Activated CD8-positive, alpha-beta memory T cell treated with anti-CD3 and anti-CD28 coated beads, Interleukin-2, amount 50 U/mL, for 1 hour (primary cell): ENCODE measurements around the gene MAP3K4.

ENCODE experiments used
- DNase-seq: peaks from one replicate; pipeline ENCODE4 v3.0.0-alpha.2; 2020; ENCODE audit errors: extremely low read depth

Gene MAP3K4, protein sequence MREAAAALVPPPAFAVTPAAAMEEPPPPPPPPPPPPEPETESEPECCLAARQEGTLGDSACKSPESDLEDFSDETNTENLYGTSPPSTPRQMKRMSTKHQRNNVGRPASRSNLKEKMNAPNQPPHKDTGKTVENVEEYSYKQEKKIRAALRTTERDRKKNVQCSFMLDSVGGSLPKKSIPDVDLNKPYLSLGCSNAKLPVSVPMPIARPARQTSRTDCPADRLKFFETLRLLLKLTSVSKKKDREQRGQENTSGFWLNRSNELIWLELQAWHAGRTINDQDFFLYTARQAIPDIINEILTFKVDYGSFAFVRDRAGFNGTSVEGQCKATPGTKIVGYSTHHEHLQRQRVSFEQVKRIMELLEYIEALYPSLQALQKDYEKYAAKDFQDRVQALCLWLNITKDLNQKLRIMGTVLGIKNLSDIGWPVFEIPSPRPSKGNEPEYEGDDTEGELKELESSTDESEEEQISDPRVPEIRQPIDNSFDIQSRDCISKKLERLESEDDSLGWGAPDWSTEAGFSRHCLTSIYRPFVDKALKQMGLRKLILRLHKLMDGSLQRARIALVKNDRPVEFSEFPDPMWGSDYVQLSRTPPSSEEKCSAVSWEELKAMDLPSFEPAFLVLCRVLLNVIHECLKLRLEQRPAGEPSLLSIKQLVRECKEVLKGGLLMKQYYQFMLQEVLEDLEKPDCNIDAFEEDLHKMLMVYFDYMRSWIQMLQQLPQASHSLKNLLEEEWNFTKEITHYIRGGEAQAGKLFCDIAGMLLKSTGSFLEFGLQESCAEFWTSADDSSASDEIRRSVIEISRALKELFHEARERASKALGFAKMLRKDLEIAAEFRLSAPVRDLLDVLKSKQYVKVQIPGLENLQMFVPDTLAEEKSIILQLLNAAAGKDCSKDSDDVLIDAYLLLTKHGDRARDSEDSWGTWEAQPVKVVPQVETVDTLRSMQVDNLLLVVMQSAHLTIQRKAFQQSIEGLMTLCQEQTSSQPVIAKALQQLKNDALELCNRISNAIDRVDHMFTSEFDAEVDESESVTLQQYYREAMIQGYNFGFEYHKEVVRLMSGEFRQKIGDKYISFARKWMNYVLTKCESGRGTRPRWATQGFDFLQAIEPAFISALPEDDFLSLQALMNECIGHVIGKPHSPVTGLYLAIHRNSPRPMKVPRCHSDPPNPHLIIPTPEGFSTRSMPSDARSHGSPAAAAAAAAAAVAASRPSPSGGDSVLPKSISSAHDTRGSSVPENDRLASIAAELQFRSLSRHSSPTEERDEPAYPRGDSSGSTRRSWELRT (N-terminal part only)

DNA sequence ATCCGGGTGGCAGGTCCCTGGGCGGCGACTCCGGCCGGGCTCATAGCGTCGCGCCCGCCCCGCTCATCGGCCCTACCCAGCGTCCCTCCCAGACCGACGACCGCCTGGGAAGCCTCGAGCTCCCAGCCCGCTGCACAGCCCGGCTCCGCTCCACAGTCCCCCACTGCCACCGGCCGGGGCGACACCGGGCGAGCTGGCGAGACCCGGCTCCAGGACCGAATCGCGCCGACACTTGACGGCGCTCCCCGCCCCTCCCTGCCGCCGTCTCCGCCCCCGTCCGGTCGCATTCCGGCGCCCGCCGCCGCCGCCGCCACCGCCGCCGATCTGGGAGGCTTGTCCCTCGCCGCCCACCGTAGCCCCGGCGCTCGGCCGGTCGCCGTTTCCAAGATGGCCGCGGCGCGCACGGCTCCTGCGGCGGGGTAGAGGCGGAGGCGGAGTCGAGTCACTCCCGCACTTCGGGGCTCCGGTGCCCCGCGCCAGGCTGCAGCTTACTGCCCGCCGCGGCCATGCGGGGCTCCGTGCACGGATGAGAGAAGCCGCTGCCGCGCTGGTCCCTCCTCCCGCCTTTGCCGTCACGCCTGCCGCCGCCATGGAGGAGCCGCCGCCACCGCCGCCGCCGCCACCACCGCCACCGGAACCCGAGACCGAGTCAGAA, at the start of gene MAP3K4:
Gene MAP3K4, plus strand, starts transcription at position 364 of the 655 bp plus-strand sequence. Its CDS starts 163 bp downstream, at position 527.
- DNase-seq = peak; percentile 20

DNA sequence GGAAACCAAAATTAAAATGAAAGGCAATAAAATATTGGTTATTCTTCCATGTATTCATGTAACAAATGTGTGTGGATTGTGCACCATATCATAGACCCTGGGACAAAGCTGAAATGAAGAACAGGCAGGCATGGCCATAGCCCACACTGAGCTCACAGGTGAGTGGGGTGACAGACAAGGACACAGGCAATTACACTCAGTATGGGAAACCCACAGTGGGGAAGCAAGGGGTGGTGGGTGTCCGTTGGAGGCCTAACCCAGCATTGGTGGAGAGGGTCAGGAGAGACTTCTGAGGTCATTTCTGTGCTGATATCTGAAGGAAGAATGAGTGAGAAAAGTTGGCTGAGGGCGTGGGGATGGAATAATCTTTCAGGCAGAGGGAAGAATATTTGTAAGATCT, 47.6 kb upstream of the MAP3K4 start:
- DNase-seq = no peak

DNA sequence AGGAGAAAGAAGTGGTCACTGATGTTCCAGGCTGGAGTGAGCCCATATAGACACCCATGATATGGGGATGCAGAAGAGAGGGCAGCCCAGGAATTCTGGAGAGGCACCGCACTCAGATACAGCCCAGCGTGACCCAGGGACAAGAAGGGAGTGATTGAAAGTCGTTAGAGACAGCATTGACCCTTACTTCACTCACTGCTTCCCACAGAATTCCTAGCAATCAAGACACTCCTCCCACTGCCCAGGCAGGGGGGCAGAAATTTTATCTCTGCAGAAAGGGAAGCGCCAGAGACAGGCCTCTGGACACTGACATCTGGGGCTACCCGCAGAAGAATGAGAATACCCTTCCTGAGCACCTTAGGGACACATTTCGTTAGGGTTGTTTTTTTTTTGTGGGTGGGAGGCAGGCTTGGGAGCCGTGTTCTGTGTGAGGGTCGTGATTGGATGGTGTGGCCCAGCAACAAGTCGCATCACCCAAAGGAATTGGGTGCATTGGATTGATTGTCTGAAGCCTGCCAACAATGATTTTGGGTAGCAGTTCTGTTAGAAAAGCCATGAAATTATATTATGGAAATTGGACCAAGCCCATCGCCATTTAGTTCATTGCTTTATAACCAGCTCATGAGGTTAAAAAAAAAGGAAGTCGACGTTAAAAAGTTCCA, 45.9 kb upstream of the MAP3K4 start:
- DNase-seq = no peak

DNA sequence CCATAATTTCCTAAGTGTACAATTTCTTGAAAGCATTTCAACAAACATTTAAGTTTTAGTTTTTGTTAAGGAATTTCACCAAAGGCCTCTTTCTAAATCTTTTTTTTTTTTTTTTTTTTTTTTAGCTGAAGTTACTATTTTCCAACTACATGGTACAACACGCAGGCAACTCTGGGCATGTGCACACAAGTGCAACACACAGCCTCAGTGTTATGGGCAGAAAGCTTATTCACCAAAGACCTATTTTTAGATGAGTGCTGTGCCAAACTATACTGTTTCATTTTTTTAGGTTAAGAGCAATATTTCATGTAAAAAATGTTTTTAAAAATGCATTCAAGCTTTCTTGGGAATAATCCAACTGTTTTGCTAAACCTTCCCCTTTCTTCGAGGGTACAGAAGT, 42.0 kb upstream of the MAP3K4 start:
- DNase-seq = no peak

DNA sequence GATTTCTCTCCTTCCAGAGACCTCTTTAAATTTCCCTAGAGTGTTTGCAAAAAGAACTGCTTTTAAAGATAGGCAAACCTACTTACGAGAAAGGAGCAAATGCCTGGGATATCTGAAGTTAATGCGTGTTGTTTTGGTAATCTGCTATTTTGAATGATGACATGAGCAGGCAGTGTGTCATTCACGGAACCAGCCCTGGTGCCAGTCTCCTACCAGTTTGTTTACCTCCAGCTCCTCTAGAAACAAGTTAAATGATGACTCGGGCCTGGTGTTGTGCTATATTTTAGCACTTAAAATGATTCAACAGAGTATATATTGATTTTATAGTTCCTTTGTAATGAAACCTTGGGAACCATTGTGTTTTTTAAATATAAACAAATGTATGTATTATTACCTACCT, 41.1 kb upstream of the MAP3K4 start:
- DNase-seq = no peak

DNA sequence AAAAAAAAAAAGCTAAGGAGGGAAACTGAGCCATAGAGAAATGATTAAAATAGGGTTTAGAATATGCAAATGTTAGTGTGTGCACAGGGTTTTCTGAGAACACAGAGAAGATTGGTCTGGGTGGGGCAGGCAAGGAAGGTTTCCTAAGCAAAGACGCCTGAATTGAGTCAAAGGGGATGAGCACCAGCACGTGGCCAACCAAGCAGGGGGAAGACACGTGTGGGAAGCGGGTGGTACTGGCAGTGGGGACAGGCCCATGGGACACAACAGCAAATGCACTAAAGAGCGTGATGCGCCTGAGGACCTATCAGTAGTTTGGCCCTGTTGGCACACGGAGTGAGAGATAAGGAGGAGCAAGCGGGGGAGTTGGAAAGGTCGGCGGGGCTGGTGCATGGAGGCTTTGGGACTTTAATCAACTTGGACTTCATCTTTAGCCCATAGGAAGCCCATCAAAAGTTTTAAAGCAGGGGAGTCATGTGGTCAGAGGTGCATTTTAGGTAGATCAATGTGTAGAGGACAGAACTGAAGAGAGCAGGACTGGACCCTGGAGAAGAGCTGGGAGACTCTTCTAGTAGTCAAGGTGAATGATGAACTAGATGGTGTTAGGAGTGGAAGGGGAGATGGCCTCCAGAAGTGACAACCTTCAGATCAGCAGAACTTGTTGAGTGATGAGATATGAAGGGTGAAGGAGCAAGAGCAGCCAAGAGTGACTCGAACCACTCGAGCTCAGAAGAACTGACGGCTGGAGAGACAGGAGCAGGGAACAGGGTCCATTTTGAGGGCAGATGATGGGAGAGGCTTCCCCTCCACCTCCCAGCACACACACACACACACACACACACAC, 40.2 kb upstream of the MAP3K4 start:
- DNase-seq = no peak

DNA sequence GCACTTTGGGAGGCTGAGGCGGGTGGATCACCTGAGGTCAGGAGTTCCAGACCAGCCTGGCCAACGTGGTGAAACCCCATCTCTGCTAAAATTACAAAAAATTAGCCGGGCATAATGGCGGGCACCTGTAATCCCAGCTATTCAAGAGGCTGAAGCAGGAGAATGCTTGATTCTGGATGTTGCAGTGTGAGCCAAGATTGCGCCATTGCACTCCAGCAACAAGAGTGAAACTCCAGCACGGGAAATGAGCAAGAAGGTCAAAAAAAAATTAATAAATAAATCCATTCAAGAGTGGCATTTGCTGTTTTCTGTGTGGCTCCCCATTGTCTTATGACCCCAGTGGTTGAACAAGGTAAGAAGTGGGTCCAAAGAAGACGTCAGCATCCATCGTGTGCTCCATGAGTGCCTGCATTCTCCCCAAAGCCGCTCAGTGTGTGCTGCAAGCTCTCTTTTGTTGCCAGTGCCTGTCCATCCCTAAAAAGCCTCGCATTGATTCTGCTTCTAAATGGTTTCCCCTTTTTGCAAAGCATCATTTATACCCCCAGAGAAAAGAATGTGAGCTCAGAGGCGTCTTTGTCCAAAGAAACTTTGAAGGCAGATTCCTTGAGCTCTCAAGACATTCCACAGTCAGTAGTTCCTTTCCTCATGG, 38.8 kb upstream of the MAP3K4 start:
- no peak for DNase-seq

DNA sequence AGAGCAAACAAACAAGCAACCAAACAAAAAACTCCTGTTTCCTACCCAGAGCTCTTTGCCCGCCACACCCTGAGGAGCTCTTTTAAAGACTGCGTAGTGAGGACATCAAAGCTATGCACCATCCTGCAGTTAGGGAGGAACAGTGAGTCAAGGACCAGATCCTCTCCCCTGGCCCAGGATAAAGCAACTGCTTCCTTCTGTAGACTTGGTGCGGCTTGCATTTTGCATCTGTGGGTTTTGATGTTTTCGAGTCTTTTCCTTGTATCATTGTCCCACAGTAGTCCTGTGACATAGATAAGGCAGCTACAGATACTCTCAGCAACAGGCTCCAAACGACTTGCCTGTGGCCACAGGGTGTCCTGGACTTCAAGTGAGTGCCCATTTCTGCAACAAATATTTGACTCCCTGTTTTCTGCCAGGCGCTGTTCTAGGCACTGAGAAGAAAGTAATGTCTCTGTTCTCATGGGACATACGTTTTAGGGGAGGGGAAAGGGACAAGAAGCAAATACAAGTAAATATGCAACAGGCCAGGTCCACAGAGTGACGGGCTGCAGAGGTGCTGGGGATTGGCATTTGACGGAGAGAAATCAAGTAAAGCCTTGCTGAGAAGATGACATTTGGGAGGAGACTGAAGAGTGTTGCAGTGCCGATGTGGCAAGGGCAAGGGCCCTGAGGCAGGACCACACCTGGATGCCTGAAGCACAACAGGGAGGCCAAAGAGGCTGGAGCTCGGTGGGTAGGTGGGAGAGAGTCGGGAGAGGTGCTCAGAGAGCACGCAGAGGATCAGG, 35.9 kb upstream of the MAP3K4 start:
- DNase-seq = no peak

DNA sequence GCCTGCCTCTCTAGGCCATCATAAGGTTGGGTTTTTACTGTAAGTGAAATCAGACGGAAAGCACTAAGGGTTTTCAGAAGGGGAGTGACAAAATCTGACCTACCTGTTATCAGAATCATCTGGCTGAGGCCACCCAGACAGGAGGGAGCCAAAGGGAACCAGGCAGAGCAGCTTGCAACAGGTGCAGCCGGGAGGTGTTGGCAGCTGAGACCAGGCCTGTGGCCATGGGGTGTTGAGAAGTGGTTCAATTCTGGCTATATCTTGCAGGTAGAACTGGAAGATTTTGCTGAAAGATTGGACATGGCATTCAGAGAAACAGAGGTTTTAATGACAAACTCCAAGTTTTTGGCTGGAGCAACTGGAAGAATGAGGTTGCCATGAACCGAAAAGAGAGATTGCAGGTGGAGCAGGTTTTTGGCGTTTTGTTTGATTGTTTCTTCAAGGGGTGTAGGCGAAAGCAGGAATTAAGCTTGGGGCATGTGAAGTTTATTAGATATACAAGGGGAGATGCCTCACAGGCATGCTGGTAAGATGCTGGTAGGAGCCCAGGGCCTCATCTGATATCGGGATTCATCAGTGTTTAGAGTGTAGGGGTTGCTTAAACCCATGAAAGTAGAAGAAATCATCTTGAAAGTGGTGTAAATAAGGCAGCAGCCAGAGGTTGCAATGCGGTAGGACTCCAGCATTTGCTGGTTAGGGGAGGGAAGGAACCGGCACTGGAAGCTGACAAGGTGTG, 35.1 kb upstream of the MAP3K4 start:
- DNase-seq = no peak

DNA sequence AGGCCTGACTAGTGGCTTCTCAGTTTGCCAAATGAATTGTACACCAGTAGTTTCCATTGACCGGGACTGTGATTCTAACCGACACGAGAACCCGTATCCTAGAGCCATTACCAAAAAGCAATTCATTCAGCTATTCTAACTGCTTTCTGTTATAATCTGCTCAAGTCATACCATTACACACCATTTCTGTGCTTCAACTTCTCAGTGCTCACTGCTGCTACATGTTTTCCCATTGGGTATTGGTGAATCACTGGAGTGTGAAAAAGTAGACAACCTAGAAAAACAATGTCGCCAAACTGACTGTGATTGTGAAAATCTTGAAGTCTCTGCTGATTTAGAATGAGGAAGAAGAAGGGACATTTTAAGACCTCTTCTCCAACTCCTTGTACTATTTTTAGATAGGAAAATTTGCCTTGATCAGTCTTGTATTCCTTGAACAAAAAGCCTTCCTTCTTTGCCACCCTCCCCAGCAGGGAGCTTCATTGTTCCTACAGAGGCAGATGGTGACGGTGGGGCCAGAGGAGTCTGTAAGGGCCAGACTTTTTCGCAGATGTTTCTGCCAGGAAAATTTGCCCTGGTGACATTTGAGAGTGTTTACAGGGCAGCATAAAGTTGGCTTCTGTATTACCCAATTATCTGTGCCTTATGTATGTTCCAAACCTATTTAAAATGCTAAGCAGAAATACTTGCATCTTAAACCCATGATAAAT, 31.7 kb upstream of the MAP3K4 start:
- DNase-seq = no peak

DNA sequence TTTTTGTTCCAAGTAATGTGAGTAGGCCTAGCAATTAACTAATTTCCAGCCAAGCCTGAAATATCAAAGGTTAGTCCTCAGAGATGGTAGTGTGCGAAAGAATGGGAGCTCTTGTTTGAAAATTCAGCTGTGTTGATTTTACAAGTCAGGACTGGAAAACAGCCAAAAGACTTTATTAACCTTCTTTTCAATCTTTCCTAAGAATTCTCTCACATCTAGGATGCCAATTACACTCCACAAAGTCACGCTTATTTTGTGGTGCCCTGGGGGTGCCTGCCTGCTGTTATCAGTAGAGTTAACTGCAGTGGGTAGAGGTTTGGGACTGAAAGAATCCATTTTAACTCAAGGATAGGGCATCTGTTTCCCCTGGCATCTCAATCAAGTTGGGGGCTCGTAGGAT, 30.7 kb upstream of the MAP3K4 start:
- DNase-seq = no peak

DNA sequence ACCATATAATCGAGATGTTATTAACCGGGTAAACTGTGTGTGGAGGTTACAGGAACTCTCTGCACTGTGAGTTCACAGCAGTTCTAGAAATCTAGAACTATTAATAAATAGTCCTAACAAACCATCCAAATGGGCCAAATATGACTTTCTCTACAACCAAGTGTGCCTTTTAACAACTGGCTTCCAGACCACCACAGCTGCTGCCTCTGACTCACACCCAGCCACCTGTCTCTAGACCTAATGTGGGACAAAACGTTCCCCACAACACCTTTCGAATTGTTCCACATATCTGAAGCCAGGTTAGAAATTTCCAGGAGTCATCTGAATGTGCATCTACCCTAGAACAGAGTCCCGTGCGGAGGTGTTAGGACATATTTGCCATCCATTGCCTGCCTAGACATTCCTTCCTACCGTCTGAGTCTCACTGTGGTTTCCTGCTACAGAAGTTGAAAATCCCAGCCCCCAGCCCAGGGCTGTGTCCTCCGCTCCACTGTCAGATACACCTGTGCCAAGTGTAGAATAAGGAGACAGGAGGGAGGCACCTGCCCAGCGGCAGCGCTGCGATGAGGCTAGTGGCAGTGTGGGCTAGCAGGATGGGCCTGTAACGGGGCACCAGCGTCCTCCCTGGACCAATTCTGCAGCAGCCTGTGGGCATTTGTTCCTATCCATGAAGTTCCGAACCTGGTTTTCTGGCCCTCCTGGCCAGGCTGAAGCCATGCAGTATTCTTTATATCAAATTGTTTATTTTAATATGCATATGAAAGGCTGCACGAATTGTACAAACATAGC, 28.5 kb upstream of the MAP3K4 start:
- DNase-seq = no peak

DNA sequence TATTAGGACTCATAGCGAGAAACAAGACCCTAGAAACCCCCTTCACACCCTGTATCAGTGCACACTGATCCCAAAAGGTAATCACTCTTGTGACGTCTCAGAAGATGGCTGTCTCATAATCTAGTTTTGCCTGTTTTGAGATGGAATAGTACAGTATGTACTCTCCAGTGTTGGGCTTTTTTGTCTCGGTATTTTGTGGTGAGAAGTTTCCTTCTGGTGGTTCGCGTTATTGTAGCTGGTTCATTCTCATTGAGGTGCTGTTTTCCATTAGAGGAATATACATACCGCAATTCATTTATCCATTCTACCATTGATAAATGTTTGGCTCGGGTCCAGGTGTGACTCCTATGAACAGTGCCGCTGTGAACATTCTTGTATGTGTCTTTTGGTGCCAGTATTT, 27.9 kb upstream of the MAP3K4 start:
- no peak for DNase-seq

DNA sequence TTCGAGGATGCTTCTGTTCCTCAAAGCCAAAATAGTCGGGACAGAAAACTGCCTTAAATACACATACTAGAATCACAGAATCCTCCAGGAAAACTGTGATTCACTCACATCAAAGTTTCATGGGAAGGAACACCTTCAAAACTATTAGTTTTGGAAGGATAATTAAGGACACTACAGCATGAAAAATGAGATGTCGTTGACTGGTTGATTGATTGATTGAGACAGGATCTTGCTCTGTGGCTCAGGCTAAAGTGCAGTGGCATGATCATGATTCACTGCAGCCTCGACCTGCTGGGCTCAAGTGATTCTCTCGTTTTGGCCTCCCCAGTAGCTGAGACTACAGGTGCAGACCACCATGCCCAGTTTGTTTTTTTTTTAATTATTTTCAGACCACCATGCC, 25.7 kb upstream of the MAP3K4 start:
- DNase-seq = no peak

DNA sequence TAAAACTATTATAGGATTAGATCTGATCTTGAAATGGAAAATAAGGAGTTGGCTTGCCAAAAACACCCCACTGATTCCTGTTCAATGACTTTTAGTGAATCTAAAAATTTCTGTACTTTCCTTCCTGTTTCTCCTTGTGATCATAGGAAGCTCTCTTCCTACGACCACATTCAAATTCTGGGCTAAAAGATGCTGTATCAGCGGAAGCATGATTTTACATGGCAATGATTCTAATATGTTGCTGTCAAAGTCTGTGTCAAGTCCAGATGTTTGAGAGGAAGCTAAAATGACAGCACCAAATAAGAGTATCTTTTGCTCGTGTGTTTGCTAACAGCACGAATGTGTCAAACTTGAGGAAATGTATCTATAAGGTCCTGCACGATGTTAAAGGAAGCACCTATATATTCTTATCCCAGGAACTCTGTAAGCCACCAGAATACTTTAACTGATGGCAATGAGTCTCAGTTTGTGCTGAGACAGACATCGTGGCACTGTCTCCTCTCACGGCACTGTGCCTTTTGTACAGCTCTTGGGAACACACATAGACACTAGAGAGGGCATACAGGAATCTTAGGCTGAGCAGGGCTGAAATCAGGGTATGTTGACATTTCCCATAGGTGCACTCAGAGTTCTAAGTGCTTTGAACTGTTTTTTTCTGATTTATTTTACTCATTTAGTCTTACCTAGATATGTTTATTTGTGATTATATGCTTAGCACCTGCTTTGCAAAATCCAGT, 24.9 kb upstream of the MAP3K4 start:
- DNase-seq = no peak

DNA sequence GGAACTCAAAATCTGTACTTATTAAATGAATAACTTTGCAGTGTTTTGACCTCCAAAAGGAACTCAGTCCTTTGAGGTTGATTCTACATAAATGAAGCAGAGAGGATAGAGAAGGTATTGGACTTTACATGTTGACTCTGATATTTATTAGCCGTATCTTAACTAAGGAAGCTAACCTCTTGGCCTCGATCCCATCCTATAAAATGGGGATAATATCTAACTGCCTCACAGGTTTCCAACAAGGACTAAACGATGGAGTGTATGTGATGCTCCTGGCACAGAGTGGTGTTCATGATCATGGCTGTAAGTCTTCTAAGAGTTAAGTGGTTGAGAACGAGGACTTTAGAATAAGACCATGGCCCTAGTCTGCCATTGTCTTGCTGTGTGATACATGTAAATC, 24.2 kb upstream of the MAP3K4 start:
- DNase-seq = no peak
